HCT116 (cell line): Measurements from ENCODE around the gene YEATS4. TPM values are rescaled to one million over a fixed set of nuclear protein-coding genes. Genes with fewer than 3 reads are reported as not detected.

Experiments used
- ATAC-seq: fragments of 200-7000 bp; cut with Tn5 transposase; 2 replicates; pipeline ENCODE4 v1.9.1; 2020; ENCODE audit warnings: mild to moderate bottlenecking, moderate library complexity
- BruUV-seq: library from RNA; stranded (reverse); fragments of 400-500 nt; replicated peaks from 2 replicates; lab custom pipeline; 2021; lab: Mats Ljungman, UMichigan
- CTCF ChIA-PET: fragments of 300-600 bp; sonication (Branson Sonifier 250); formaldehyde crosslinking; loops from one replicate; lab custom pipeline; 2021; ENCODE audit warnings: antibody characterized with exemption; lab: Charles Lee
- POLR2A ChIA-PET: fragments of 300-600, 350-600 bp; sonication (Branson Sonifier 250); formaldehyde crosslinking; loops from one replicate; lab custom pipeline; 2021; ENCODE audit warnings: antibody characterized with exemption; lab: Charles Lee
- RAD21 ChIA-PET, 2 experiments: fragments of 300-600 bp; sonication (Branson Sonifier 250); formaldehyde crosslinking; loops; one replicate each; lab custom pipeline; 2023; ENCODE audit warnings: low total read pairs in 2 of 2; ENCODE audit not compliant: uncharacterized antibody in 2 of 2, unreplicated experiment in 2 of 2, low non-redundant PET in 1 of 2; lab: Charles Lee
- DNase-seq: peaks from one replicate; pipeline ENCODE4 v3.0.0-alpha.2; 2010; ENCODE audit warnings: low read depth, low spot score
- H2AFZ ChIP-seq: fragments of 200-600 bp; shearing (Covaris generic), sonication (generic); 2 replicates; pipeline ENCODE4 v1.6.1; 2017; ENCODE audit warnings: low read depth, mixed run types, mixed read lengths, antibody characterized with exemption, low read length; ENCODE audit not compliant: poor library complexity, severe bottlenecking
- H3K27ac ChIP-seq: 2 replicates; pipeline ENCODE4 v1.5.1; 2012; ENCODE audit warnings: low read depth, low read length
- H3K27me3 ChIP-seq: fragments of 200-600 bp; sonication (generic); 2 replicates; pipeline ENCODE4 v1.6.1; 2016; ENCODE audit warnings: mixed run types, low read length, mixed read lengths; ENCODE audit not compliant: insufficient read depth
- H3K36me3 ChIP-seq, 2 experiments: fragments of 200-500 bp in 1 of 2; fragments of 200-600 bp in 1 of 2; sonication (Bioruptor generic) in 1 of 2; sonication (generic) in 1 of 2; 2 replicates each; pipeline versions ENCODE4 v1.5.1 to v1.6.1; 2014 to 2016; ENCODE audit warnings: low read length in 2 of 2, inconsistent platforms in 1 of 2, mixed read lengths in 1 of 2, mixed run types in 1 of 2; ENCODE audit not compliant: insufficient read depth in 2 of 2, control insufficient read depth in 1 of 2
- H3K4me1 ChIP-seq, 2 experiments: fragments of 200-600 bp in 1 of 2; sonication (generic) in 1 of 2; 2 replicates each; pipeline versions ENCODE4 v1.5.1 to v1.6.1; 2012 to 2017; ENCODE audit warnings: low read length in 2 of 2, inconsistent platforms in 1 of 2, mild to moderate bottlenecking in 1 of 2, mixed read lengths in 1 of 2, mixed run types in 1 of 2, moderate library complexity in 1 of 2; ENCODE audit not compliant: insufficient read depth in 2 of 2, control insufficient read depth in 1 of 2
- H3K4me2 ChIP-seq: fragments of 200-600 bp; sonication (generic); 2 replicates; pipeline ENCODE4 v1.6.1; 2017; ENCODE audit warnings: mixed run types, low read length, mixed read lengths
- H3K4me3 ChIP-seq, 2 experiments: fragments of 200-600 bp in 1 of 2; sonication (generic) in 1 of 2; replicated peaks in 1 of 2; 2 replicates each; pipeline ENCODE4 v1.5.1; 2011 to 2016; ENCODE audit warnings: low read length in 2 of 2, control low read depth in 1 of 2, low read depth in 1 of 2, mild to moderate bottlenecking in 1 of 2, mixed read lengths in 1 of 2, mixed run types in 1 of 2
- H3K79me2 ChIP-seq: fragments of 200-600 bp; sonication (generic); 2 replicates; pipeline ENCODE4 v1.6.1; 2017; ENCODE audit warnings: mild to moderate bottlenecking, mixed run types, low read length, moderate library complexity, mixed read lengths; ENCODE audit not compliant: insufficient read depth
- H3K9ac ChIP-seq: fragments of 200-600 bp; sonication (generic); 2 replicates; pipeline ENCODE4 v1.6.1; 2016; ENCODE audit warnings: low read length, mixed read lengths
- H3K9me2 ChIP-seq: fragments of 200-600 bp; sonication (generic), shearing (Covaris generic); 2 replicates; pipeline ENCODE4 v1.6.1; 2017; ENCODE audit warnings: mixed run types, mild to moderate bottlenecking, moderate library complexity; ENCODE audit not compliant: insufficient read depth
- H3K9me3 ChIP-seq, 2 experiments: fragments of 200-500 bp in 1 of 2; fragments of 200-600 bp in 1 of 2; sonication (Bioruptor generic) in 1 of 2; sonication (generic) in 1 of 2; 2 replicates each; pipeline ENCODE4 v1.6.1; 2014 to 2017; ENCODE audit warnings: low read length in 2 of 2, mixed read lengths in 2 of 2, inconsistent platforms in 1 of 2, low read depth in 1 of 2, mild to moderate bottlenecking in 1 of 2, mixed run types in 1 of 2, moderate library complexity in 1 of 2; ENCODE audit not compliant: control insufficient read depth in 1 of 2, insufficient read depth in 1 of 2
- H4K20me1 ChIP-seq: fragments of 200-600 bp; sonication (generic), shearing (Covaris generic); 2 replicates; pipeline ENCODE4 v1.6.1; 2017; ENCODE audit warnings: mixed run types, mild to moderate bottlenecking, moderate library complexity; ENCODE audit not compliant: insufficient read depth
- ATF3 ChIP-seq: IDR thresholded peaks from 2 replicates; pipeline ENCODE4 v1.6.1; 2012
- CBX3 ChIP-seq: IDR thresholded peaks from 2 replicates; pipeline ENCODE4 v1.6.1; 2012; ENCODE audit warnings: low read depth
- CEBPB ChIP-seq: IDR thresholded peaks from 2 replicates; pipeline ENCODE4 v1.6.1; 2012; ENCODE audit warnings: low read depth
- EGR1 ChIP-seq: IDR thresholded peaks from 2 replicates; pipeline ENCODE4 v1.6.1; 2012; ENCODE audit warnings: low read depth
- ELF1 ChIP-seq: IDR thresholded peaks from 2 replicates; pipeline ENCODE4 v1.6.1; 2012; ENCODE audit warnings: low read depth, borderline replicate concordance
- EZH2phosphoT487 ChIP-seq: fragments of 200-600 bp; IDR thresholded peaks from 2 replicates; pipeline ENCODE4 v1.6.1; 2018; ENCODE audit warnings: antibody characterized with exemption, borderline replicate concordance
- JUND ChIP-seq: IDR thresholded peaks from 2 replicates; pipeline ENCODE4 v1.6.1; 2012
- POLR2AphosphoS5 ChIP-seq: IDR thresholded peaks from 2 replicates; pipeline ENCODE4 v1.6.1; 2011; ENCODE audit warnings: mild to moderate bottlenecking, low read depth, low read length, moderate library complexity
- REST ChIP-seq: IDR thresholded peaks from 2 replicates; pipeline ENCODE4 v1.6.1; 2012; ENCODE audit warnings: low read depth
- SIN3A ChIP-seq: IDR thresholded peaks from 2 replicates; pipeline ENCODE4 v1.6.1; 2012; ENCODE audit warnings: low read depth
- SRF ChIP-seq: IDR thresholded peaks from 2 replicates; pipeline ENCODE4 v1.6.1; 2012; ENCODE audit warnings: low read depth
- TCF7L2 ChIP-seq: IDR thresholded peaks from 2 replicates; pipeline ENCODE4 v1.7.0; 2011; ENCODE audit warnings: borderline replicate concordance, inconsistent platforms; ENCODE audit not compliant: insufficient read depth, insufficient read length; ENCODE audit errors: extremely low read depth
- YY1 ChIP-seq: IDR thresholded peaks from 2 replicates; pipeline ENCODE4 v1.6.1; 2011; ENCODE audit warnings: low read length, low read depth, moderate library complexity, mild to moderate bottlenecking; ENCODE audit not compliant: insufficient replicate concordance; ENCODE audit errors: extremely low read depth
- ZFX ChIP-seq: fragments of 450-650 bp; IDR thresholded peaks from 2 replicates; pipeline ENCODE4 v1.6.1; 2017
- ZNF274 ChIP-seq: fragments of 200-500 bp; sonication (Bioruptor generic); IDR thresholded peaks from 2 replicates; pipeline ENCODE4 v1.6.1; 2014; ENCODE audit warnings: mild to moderate bottlenecking, low read depth, low read length, inconsistent platforms
- intact Hi-C: fragments of 100-400 bp; cut with micrococcal nuclease; formaldehyde crosslinking; loops from 2 replicates; pipeline ENCODE4 v1.10.0; 2022
- total RNA-seq: library from RNA; stranded (reverse); gene quantifications from one replicate; pipeline ENCODE4 v1.2.1, GENCODE V29; 2021; ENCODE audit not compliant: unreplicated experiment
- TF ChIP-seq, protein P1 (sequence below), 3 experiments: fragments of 200-600 bp in 1 of 3; sonication (generic) in 1 of 3; IDR thresholded peaks in 2 of 3; conservative IDR thresholded peaks in 1 of 3; 2 replicates each; pipeline ENCODE4 v1.5.1; 2012 to 2017; ENCODE audit warnings: low read depth in 2 of 3, low read length in 2 of 3, antibody characterized with exemption in 1 of 3, borderline replicate concordance in 1 of 3, control low read depth in 1 of 3, mild to moderate bottlenecking in 1 of 3, mixed read lengths in 1 of 3, mixed run types in 1 of 3, moderate library complexity in 1 of 3; ENCODE audit not compliant: insufficient read depth in 1 of 3
- TF ChIP-seq, protein P2 (sequence below): IDR thresholded peaks from 2 replicates; pipeline ENCODE4 v1.6.1; 2012

Gene YEATS4
- total RNA-seq, 1 experiment from 2014 or later, result 32.0 TPM

GRCh38 chr12:69338120-69338859 lies 21.3 kb upstream of the YEATS4 start:
- no peak overlapping the region for H3K4me2 ChIP-seq

More at GRCh38 chr12:69338120-69338859, 21.3 kb upstream of the YEATS4 start:
- no peak overlapping the region for H3K27ac ChIP-seq
- ChIA-PET POLR2A (no interaction called here), RAD21 (no interaction called here), CTCF (no interaction called here)
- no peaks in the 10 kb centered on the region for H3K4me1 ChIP-seq
- H3K4me3 ChIP-seq, result no peak overlapping the region
- intact Hi-C loops, result no loop called here
- H2AFZ ChIP-seq, result no peak overlapping the region
- TF ChIP-seq ZFX (no peak), CBX3 (no peak), POLR2AphosphoS5 (no peak), TCF7L2 (no peak), ATF3 (no peak), SRF (no peak), EGR1 (no peak), REST (no peak), ELF1 (no peak), SIN3A (no peak), YY1 (no peak), CEBPB (no peak), EZH2phosphoT487 (no peak), ZNF274 (no peak), JUND (no peak)
- TF ChIP-seq, protein P1, sequence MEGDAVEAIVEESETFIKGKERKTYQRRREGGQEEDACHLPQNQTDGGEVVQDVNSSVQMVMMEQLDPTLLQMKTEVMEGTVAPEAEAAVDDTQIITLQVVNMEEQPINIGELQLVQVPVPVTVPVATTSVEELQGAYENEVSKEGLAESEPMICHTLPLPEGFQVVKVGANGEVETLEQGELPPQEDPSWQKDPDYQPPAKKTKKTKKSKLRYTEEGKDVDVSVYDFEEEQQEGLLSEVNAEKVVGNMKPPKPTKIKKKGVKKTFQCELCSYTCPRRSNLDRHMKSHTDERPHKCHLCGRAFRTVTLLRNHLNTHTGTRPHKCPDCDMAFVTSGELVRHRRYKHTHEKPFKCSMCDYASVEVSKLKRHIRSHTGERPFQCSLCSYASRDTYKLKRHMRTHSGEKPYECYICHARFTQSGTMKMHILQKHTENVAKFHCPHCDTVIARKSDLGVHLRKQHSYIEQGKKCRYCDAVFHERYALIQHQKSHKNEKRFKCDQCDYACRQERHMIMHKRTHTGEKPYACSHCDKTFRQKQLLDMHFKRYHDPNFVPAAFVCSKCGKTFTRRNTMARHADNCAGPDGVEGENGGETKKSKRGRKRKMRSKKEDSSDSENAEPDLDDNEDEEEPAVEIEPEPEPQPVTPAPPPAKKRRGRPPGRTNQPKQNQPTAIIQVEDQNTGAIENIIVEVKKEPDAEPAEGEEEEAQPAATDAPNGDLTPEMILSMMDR (IDR thresholded peaks at IDR 0.05 in 2 of 3, conservative IDR thresholded peaks at IDR 0.05 in 1 of 3; ENCODE audit: borderline replicate concordance in 1 of 3, insufficient read depth in 1 of 3, low read depth in 2 of 3, low read length in 2 of 3), result no peak
- TF ChIP-seq, protein P2, sequence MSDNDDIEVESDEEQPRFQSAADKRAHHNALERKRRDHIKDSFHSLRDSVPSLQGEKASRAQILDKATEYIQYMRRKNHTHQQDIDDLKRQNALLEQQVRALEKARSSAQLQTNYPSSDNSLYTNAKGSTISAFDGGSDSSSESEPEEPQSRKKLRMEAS, result no peak
- H3K36me3 ChIP-seq, result no peaks in the 10 kb centered on the region
- no peaks in the 10 kb centered on the region for H3K9me2 ChIP-seq
- DNase-seq (no peak), ATAC-seq (no peak)
- H3K9me3 ChIP-seq, result no peaks in the 10 kb centered on the region
- no peaks in the 10 kb centered on the region for H3K27me3 ChIP-seq
- no TSS peak for BruUV-seq
- H4K20me1 ChIP-seq, result no peaks in the 10 kb centered on the region
- H3K9ac ChIP-seq, result no peak overlapping the region
- H3K79me2 ChIP-seq, result no peaks in the 10 kb centered on the region
